Progenitor cell of endocrine pancreas (in vitro differentiated cells): Measurements from ENCODE around the gene INO80. TPM values are rescaled to one million over a fixed set of nuclear protein-coding genes. Genes with fewer than 3 reads are reported as not detected.

Source experiments
- DNase-seq: peaks from one replicate; pipeline ENCODE4 v3.0.0; 2021; ENCODE audit warnings: low spot score; ENCODE audit not compliant: unreplicated experiment
- H3K27ac Mint-ChIP-seq: 2 replicates; pipeline ENCODE4 v1.8.0; 2021; ENCODE audit warnings: mild to moderate bottlenecking, moderate library complexity, mixed read lengths
- H3K27me3 Mint-ChIP-seq: 2 replicates; pipeline ENCODE4 v1.8.0; 2021; ENCODE audit warnings: mixed read lengths
- H3K36me3 Mint-ChIP-seq: 2 replicates; pipeline ENCODE4 v1.8.0; 2022; ENCODE audit warnings: mixed read lengths; ENCODE audit not compliant: insufficient read depth
- H3K4me1 Mint-ChIP-seq: 2 replicates; pipeline ENCODE4 v1.8.0; 2021; ENCODE audit warnings: low read depth, mixed read lengths
- H3K4me3 Mint-ChIP-seq: 2 replicates; pipeline ENCODE4 v1.8.0; 2021; ENCODE audit warnings: low read depth, mild to moderate bottlenecking, moderate library complexity, mixed read lengths
- H3K9me3 Mint-ChIP-seq: 2 replicates; pipeline ENCODE4 v1.8.0; 2021; ENCODE audit warnings: low read depth, mixed read lengths
- CTCF ChIP-seq: fragments of 200-600 bp; sonication (generic); IDR thresholded peaks from one replicate; pipeline ENCODE4 v1.5.0; 2021; ENCODE audit warnings: antibody characterized with exemption, mild to moderate bottlenecking; ENCODE audit not compliant: unreplicated experiment
- total RNA-seq: library from RNA; stranded (reverse); gene quantifications from 2 replicates; pipeline ENCODE4 v1.2.1, GENCODE V29; 2021

INO80 gene
- total RNA-seq, 1 donor from 2014 or later: 28.1 TPM

GRCh38 chr15:40960925-40961324, 155.2 kb downstream of the INO80 start:
- Mint-ChIP-seq H3K27ac (no peak overlapping the region), H3K9me3 (peaks cover 9% of the 10 kb centered on the region), H3K4me1 (peaks cover 18% of the 10 kb centered on the region), H3K4me3 (no peak overlapping the region), H3K27me3 (peaks cover 30% of the 10 kb centered on the region), H3K36me3 (peaks cover 8% of the 10 kb centered on the region)
- DNase-seq: no peak
- TF ChIP-seq CTCF: no peak

- Mint-ChIP-seq H3K27ac (peak overlapping the region; percentile 51), H3K36me3 (peaks cover 10% of the 10 kb centered on the region), H3K4me3 (no peak overlapping the region), H3K4me1 (peaks cover 14% of the 10 kb centered on the region), H3K27me3 (peaks cover 32% of the 10 kb centered on the region), H3K9me3 (peaks cover 9% of the 10 kb centered on the region)
- no peak for DNase-seq
- TF ChIP-seq CTCF: no peak
These were observed 155.8 kb downstream of the INO80 start for GRCh38 chr15:40960151-40960885.

GRCh38 chr15:40959331-40960141, 156.5 kb downstream of the INO80 start:
- Mint-ChIP-seq H3K4me1 (peaks cover 12% of the 10 kb centered on the region), H3K27me3 (peaks cover 33% of the 10 kb centered on the region), H3K27ac (peak overlapping the region; percentile 51), H3K4me3 (peak overlapping the region; percentile 18), H3K36me3 (peaks cover 10% of the 10 kb centered on the region), H3K9me3 (peaks cover 9% of the 10 kb centered on the region)
- no peak for DNase-seq
- TF ChIP-seq CTCF: no peak

GRCh38 chr15:40958723-40959122, 157.4 kb downstream of the INO80 start:
- H3K4me3 Mint-ChIP-seq: no peak overlapping the region
- peaks cover 20% of the 10 kb centered on the region for H3K4me1 Mint-ChIP-seq
- DNase-seq: no peak
- peaks cover 10% of the 10 kb centered on the region for H3K36me3 Mint-ChIP-seq
- peak overlapping the region; percentile 89 for H3K27ac Mint-ChIP-seq
- no peak for TF ChIP-seq CTCF
- peaks cover 9% of the 10 kb centered on the region for H3K9me3 Mint-ChIP-seq
- peaks cover 41% of the 10 kb centered on the region for H3K27me3 Mint-ChIP-seq

GRCh38 chr15:40958146-40958545, 157.9 kb downstream of the INO80 start:
- Mint-ChIP-seq H3K27ac (peak overlapping the region; percentile 89), H3K27me3 (peaks cover 40% of the 10 kb centered on the region), H3K4me1 (peaks cover 22% of the 10 kb centered on the region), H3K9me3 (peaks cover 8% of the 10 kb centered on the region), H3K4me3 (no peak overlapping the region), H3K36me3 (peaks cover 10% of the 10 kb centered on the region)
- TF ChIP-seq CTCF: no peak
- no peak for DNase-seq
